B cell (primary cell): ENCODE results near the gene MAPK8.

Experiments
- CTCF ChIP-seq: fragments of 200-600 bp; IDR thresholded peaks from one replicate; pipeline ENCODE4 v1.8.0; 2022; ENCODE audit warnings: antibody characterized with exemption, mild to moderate bottlenecking
- EZH2 ChIP-seq: IDR thresholded peaks from 2 replicates; pipeline ENCODE4 v1.6.1; 2012; ENCODE audit warnings: borderline replicate concordance, low read depth, mild to moderate bottlenecking, moderate library complexity, low read length; ENCODE audit not compliant: insufficient read depth, poor library complexity, severe bottlenecking

GRCh38 chr10:48314107-48314506, 7.6 kb downstream of the MAPK8 start:
- TF ChIP-seq CTCF (no peak), EZH2 (no peak)
